HCT116 (cell line): ENCODE measurements around the gene PLXNC1. TPM values are rescaled to one million over a fixed set of nuclear protein-coding genes. Genes with fewer than 3 reads are reported as not detected.

Experiments used
- ATAC-seq: fragments of 200-7000 bp; cut with Tn5 transposase; 2 replicates; pipeline ENCODE4 v1.9.1; 2020; ENCODE audit warnings: mild to moderate bottlenecking, moderate library complexity
- BruUV-seq: library from RNA; stranded (reverse); fragments of 400-500 nt; replicated peaks from 2 replicates; lab custom pipeline; 2021; lab: Mats Ljungman, UMichigan
- CTCF ChIA-PET: fragments of 300-600 bp; sonication (Branson Sonifier 250); formaldehyde crosslinking; loops from one replicate; lab custom pipeline; 2021; ENCODE audit warnings: antibody characterized with exemption; lab: Charles Lee
- POLR2A ChIA-PET: fragments of 300-600, 350-600 bp; sonication (Branson Sonifier 250); formaldehyde crosslinking; loops from one replicate; lab custom pipeline; 2021; ENCODE audit warnings: antibody characterized with exemption; lab: Charles Lee
- RAD21 ChIA-PET, 2 experiments: fragments of 300-600 bp; sonication (Branson Sonifier 250); formaldehyde crosslinking; loops; one replicate each; lab custom pipeline; 2023; ENCODE audit warnings: low total read pairs in 2 of 2; ENCODE audit not compliant: uncharacterized antibody in 2 of 2, unreplicated experiment in 2 of 2, low non-redundant PET in 1 of 2; lab: Charles Lee
- DNase-seq: peaks from one replicate; pipeline ENCODE4 v3.0.0-alpha.2; 2010; ENCODE audit warnings: low read depth, low spot score
- H2AFZ ChIP-seq: fragments of 200-600 bp; shearing (Covaris generic), sonication (generic); 2 replicates; pipeline ENCODE4 v1.6.1; 2017; ENCODE audit warnings: low read depth, mixed run types, mixed read lengths, antibody characterized with exemption, low read length; ENCODE audit not compliant: poor library complexity, severe bottlenecking
- H3K27ac ChIP-seq: 2 replicates; pipeline ENCODE4 v1.5.1; 2012; ENCODE audit warnings: low read depth, low read length
- H3K27me3 ChIP-seq: fragments of 200-600 bp; sonication (generic); 2 replicates; pipeline ENCODE4 v1.6.1; 2016; ENCODE audit warnings: mixed run types, low read length, mixed read lengths; ENCODE audit not compliant: insufficient read depth
- H3K36me3 ChIP-seq, 2 experiments: fragments of 200-500 bp in 1 of 2; fragments of 200-600 bp in 1 of 2; sonication (Bioruptor generic) in 1 of 2; sonication (generic) in 1 of 2; 2 replicates each; pipeline versions ENCODE4 v1.5.1 to v1.6.1; 2014 to 2016; ENCODE audit warnings: low read length in 2 of 2, inconsistent platforms in 1 of 2, mixed read lengths in 1 of 2, mixed run types in 1 of 2; ENCODE audit not compliant: insufficient read depth in 2 of 2, control insufficient read depth in 1 of 2
- H3K4me1 ChIP-seq, 2 experiments: fragments of 200-600 bp in 1 of 2; sonication (generic) in 1 of 2; 2 replicates each; pipeline versions ENCODE4 v1.5.1 to v1.6.1; 2012 to 2017; ENCODE audit warnings: low read length in 2 of 2, inconsistent platforms in 1 of 2, mild to moderate bottlenecking in 1 of 2, mixed read lengths in 1 of 2, mixed run types in 1 of 2, moderate library complexity in 1 of 2; ENCODE audit not compliant: insufficient read depth in 2 of 2, control insufficient read depth in 1 of 2
- H3K4me2 ChIP-seq: fragments of 200-600 bp; sonication (generic); 2 replicates; pipeline ENCODE4 v1.6.1; 2017; ENCODE audit warnings: mixed run types, low read length, mixed read lengths
- H3K4me3 ChIP-seq, 2 experiments: fragments of 200-600 bp in 1 of 2; sonication (generic) in 1 of 2; replicated peaks in 1 of 2; 2 replicates each; pipeline ENCODE4 v1.5.1; 2011 to 2016; ENCODE audit warnings: low read length in 2 of 2, control low read depth in 1 of 2, low read depth in 1 of 2, mild to moderate bottlenecking in 1 of 2, mixed read lengths in 1 of 2, mixed run types in 1 of 2
- H3K79me2 ChIP-seq: fragments of 200-600 bp; sonication (generic); 2 replicates; pipeline ENCODE4 v1.6.1; 2017; ENCODE audit warnings: mild to moderate bottlenecking, mixed run types, low read length, moderate library complexity, mixed read lengths; ENCODE audit not compliant: insufficient read depth
- H3K9ac ChIP-seq: fragments of 200-600 bp; sonication (generic); 2 replicates; pipeline ENCODE4 v1.6.1; 2016; ENCODE audit warnings: low read length, mixed read lengths
- H3K9me2 ChIP-seq: fragments of 200-600 bp; sonication (generic), shearing (Covaris generic); 2 replicates; pipeline ENCODE4 v1.6.1; 2017; ENCODE audit warnings: mixed run types, mild to moderate bottlenecking, moderate library complexity; ENCODE audit not compliant: insufficient read depth
- H3K9me3 ChIP-seq, 2 experiments: fragments of 200-500 bp in 1 of 2; fragments of 200-600 bp in 1 of 2; sonication (Bioruptor generic) in 1 of 2; sonication (generic) in 1 of 2; 2 replicates each; pipeline ENCODE4 v1.6.1; 2014 to 2017; ENCODE audit warnings: low read length in 2 of 2, mixed read lengths in 2 of 2, inconsistent platforms in 1 of 2, low read depth in 1 of 2, mild to moderate bottlenecking in 1 of 2, mixed run types in 1 of 2, moderate library complexity in 1 of 2; ENCODE audit not compliant: control insufficient read depth in 1 of 2, insufficient read depth in 1 of 2
- H4K20me1 ChIP-seq: fragments of 200-600 bp; sonication (generic), shearing (Covaris generic); 2 replicates; pipeline ENCODE4 v1.6.1; 2017; ENCODE audit warnings: mixed run types, mild to moderate bottlenecking, moderate library complexity; ENCODE audit not compliant: insufficient read depth
- ATF3 ChIP-seq: IDR thresholded peaks from 2 replicates; pipeline ENCODE4 v1.6.1; 2012
- EGR1 ChIP-seq: IDR thresholded peaks from 2 replicates; pipeline ENCODE4 v1.6.1; 2012; ENCODE audit warnings: low read depth
- FOSL1 ChIP-seq: IDR thresholded peaks from 2 replicates; pipeline ENCODE4 v1.6.1; 2012; ENCODE audit warnings: low read depth
- POLR2A ChIP-seq: IDR thresholded peaks from 2 replicates; pipeline ENCODE4 v1.7.0; 2011; ENCODE audit warnings: borderline replicate concordance; ENCODE audit not compliant: insufficient read depth, insufficient read length; ENCODE audit errors: extremely low read depth
- TCF7L2 ChIP-seq: IDR thresholded peaks from 2 replicates; pipeline ENCODE4 v1.7.0; 2011; ENCODE audit warnings: borderline replicate concordance, inconsistent platforms; ENCODE audit not compliant: insufficient read depth, insufficient read length; ENCODE audit errors: extremely low read depth
- YY1 ChIP-seq: IDR thresholded peaks from 2 replicates; pipeline ENCODE4 v1.6.1; 2011; ENCODE audit warnings: low read length, low read depth, moderate library complexity, mild to moderate bottlenecking; ENCODE audit not compliant: insufficient replicate concordance; ENCODE audit errors: extremely low read depth
- ZNF274 ChIP-seq: fragments of 200-500 bp; sonication (Bioruptor generic); IDR thresholded peaks from 2 replicates; pipeline ENCODE4 v1.6.1; 2014; ENCODE audit warnings: mild to moderate bottlenecking, low read depth, low read length, inconsistent platforms
- intact Hi-C: fragments of 100-400 bp; cut with micrococcal nuclease; formaldehyde crosslinking; loops from 2 replicates; pipeline ENCODE4 v1.10.0; 2022
- total RNA-seq: library from RNA; stranded (reverse); gene quantifications from one replicate; pipeline ENCODE4 v1.2.1, GENCODE V29; 2021; ENCODE audit not compliant: unreplicated experiment
- TF ChIP-seq, protein P1 (sequence below): IDR thresholded peaks from 2 replicates; pipeline ENCODE4 v1.6.1; 2012; ENCODE audit warnings: low read depth

Gene PLXNC1
- total RNA-seq, 1 experiment from 2014 or later = 0.25 TPM

GRCh38 chr12:94239332-94239993, 91.1 kb downstream of the PLXNC1 start:
- H3K4me2 ChIP-seq = no peak overlapping the region
- no peak overlapping the region for H3K9ac ChIP-seq
- no peaks in the 10 kb centered on the region for H3K9me2 ChIP-seq
- TF ChIP-seq EGR1 = no peak
- no peak for TF ChIP-seq TCF7L2
- no peak for TF ChIP-seq POLR2A
- no peak for TF ChIP-seq FOSL1
- TF ChIP-seq, protein P1, sequence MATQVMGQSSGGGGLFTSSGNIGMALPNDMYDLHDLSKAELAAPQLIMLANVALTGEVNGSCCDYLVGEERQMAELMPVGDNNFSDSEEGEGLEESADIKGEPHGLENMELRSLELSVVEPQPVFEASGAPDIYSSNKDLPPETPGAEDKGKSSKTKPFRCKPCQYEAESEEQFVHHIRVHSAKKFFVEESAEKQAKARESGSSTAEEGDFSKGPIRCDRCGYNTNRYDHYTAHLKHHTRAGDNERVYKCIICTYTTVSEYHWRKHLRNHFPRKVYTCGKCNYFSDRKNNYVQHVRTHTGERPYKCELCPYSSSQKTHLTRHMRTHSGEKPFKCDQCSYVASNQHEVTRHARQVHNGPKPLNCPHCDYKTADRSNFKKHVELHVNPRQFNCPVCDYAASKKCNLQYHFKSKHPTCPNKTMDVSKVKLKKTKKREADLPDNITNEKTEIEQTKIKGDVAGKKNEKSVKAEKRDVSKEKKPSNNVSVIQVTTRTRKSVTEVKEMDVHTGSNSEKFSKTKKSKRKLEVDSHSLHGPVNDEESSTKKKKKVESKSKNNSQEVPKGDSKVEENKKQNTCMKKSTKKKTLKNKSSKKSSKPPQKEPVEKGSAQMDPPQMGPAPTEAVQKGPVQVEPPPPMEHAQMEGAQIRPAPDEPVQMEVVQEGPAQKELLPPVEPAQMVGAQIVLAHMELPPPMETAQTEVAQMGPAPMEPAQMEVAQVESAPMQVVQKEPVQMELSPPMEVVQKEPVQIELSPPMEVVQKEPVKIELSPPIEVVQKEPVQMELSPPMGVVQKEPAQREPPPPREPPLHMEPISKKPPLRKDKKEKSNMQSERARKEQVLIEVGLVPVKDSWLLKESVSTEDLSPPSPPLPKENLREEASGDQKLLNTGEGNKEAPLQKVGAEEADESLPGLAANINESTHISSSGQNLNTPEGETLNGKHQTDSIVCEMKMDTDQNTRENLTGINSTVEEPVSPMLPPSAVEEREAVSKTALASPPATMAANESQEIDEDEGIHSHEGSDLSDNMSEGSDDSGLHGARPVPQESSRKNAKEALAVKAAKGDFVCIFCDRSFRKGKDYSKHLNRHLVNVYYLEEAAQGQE = no peak
- no peak for TF ChIP-seq ATF3
- no peak for TF ChIP-seq ZNF274
- no peak for TF ChIP-seq YY1
- ChIA-PET RAD21 (no interaction called here), CTCF (no interaction called here), POLR2A (no interaction called here)
- BruUV-seq = no TSS peak
- H2AFZ ChIP-seq = no peak overlapping the region
- ATAC-seq = no peak
- H3K4me3 ChIP-seq = no peak overlapping the region
- no peak for DNase-seq
- no peaks in the 10 kb centered on the region for H3K79me2 ChIP-seq
- H4K20me1 ChIP-seq = no peaks in the 10 kb centered on the region
- no peak overlapping the region for H3K27ac ChIP-seq
- intact Hi-C loops = no loop called here
- H3K4me1 ChIP-seq = no peaks in the 10 kb centered on the region
- H3K27me3 ChIP-seq = 0 out of 2 replicates have a peak, but pooled peaks cover 9% of the 10 kb centered on the region
- no peaks in the 10 kb centered on the region for H3K36me3 ChIP-seq
- H3K9me3 ChIP-seq = no peaks in the 10 kb centered on the region
